ENCODE results near the gene IRAK3. TPM values are rescaled to one million over a fixed set of nuclear protein-coding genes. Genes with fewer than 3 reads are reported as not detected.

Gene IRAK3
- total and polyA plus RNA-seq, 2 donors (not counting 3 experiments of a cell fraction or from before 2014, with no cell fraction given) = 2.3 to 8.5 TPM

DNA sequence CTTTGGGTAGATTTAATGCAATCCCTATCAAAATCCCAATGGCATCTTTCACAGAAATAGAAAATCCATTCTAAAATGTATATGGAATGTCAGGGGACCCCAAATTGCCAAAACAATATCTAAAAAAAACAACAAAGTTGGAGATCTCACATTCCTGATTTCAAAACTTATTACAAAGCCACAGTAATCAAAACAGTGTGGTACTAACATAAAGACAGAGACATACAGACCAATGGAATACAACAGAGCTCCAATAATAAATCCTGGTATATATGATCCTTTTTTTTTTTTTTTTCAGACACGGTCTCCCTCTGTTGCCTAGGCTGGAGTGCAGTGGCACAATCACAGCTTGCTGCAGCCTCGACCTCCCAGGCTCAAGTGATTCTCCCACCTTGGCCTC, 23.9 kb upstream of the IRAK3 start:
- POLR2A ChIA-PET = no interaction called here
- Histone ChIP-seq H3K4me3 (replicated peaks in 1 of 3; ENCODE audit: insufficient read depth in 1 of 3, low read depth in 1 of 3, low read length in 3 of 3) (no peak overlapping the region), H3K4me1 (ENCODE audit: control insufficient read depth, extremely low read depth, insufficient read depth, low read length) (peaks cover 7% of the 10 kb centered on the region), H3K9me1 (replicated peaks; ENCODE audit: control insufficient read depth, extremely low read depth, insufficient read depth, low read length) (no peaks in the 10 kb centered on the region), H4K20me1 (replicated peaks; ENCODE audit: control insufficient read depth, extremely low read depth, insufficient read depth, low read length) (peaks cover 3% of the 10 kb centered on the region), H2AFZ (ENCODE audit: low read depth, low read length) (no peak overlapping the region), H3K79me2 (ENCODE audit: control insufficient read depth, insufficient read depth, low read length) (peaks cover 78% of the 10 kb centered on the region), H3K9me3 (replicated peaks; ENCODE audit: control insufficient read depth, insufficient read depth, low read length) (no peaks in the 10 kb centered on the region), H3K4me2 (ENCODE audit: insufficient read depth, low read length) (no peak overlapping the region), H3K27me3 (ENCODE audit: control insufficient read depth in 2 of 2, insufficient read depth in 2 of 2, low read length in 2 of 2) (no peaks in the 10 kb centered on the region), H3K36me3 (ENCODE audit: control insufficient read depth in 2 of 2, extremely low read depth in 1 of 2, insufficient read depth in 2 of 2, low read length in 2 of 2) (no peaks in the 10 kb centered on the region), H3K27ac (ENCODE audit: insufficient read depth, low read depth, low read length) (no peak overlapping the region), H3K9ac (replicated peaks; ENCODE audit: extremely low read depth, insufficient read depth, low read length) (no peak overlapping the region)
- dilution Hi-C loops (cut with MboI; ENCODE audit: extremely low pct_ligation_motif_present, low sequenced_read_pairs) (no loop called here), intact Hi-C loops (cut with micrococcal nuclease) (no loop called here)
- no peak for FAIRE-seq
- CTCF ChIA-PET = interaction anchor here (1.0 kb wide), 1 partner anchor 15 kb away, joined by 3 read pairs; no protein-coding TSS in a partner anchor
- DNase-seq (ENCODE audit: low read depth, low spot score) = no peak
- no TSS peak for BruUV-seq (replicated peaks)
- no peak for TF ChIP-seq POLR2AphosphoS5 (IDR thresholded peaks at IDR 0.05; ENCODE audit: insufficient read depth, low read depth, low read length)
- no peak for TF ChIP-seq MYC (IDR thresholded peaks at IDR 0.05; ENCODE audit: low read depth, low read length)
- TF ChIP-seq JUN (IDR thresholded peaks at IDR 0.05; ENCODE audit: borderline replicate concordance, insufficient read depth, insufficient read length, low read depth) = no peak
- TF ChIP-seq POLR2A (IDR thresholded peaks at IDR 0.05; ENCODE audit: low read depth, low read length) = no peak
- no peak for TF ChIP-seq GATA2 (IDR thresholded peaks at IDR 0.05; ENCODE audit: insufficient read depth, insufficient read length, low read depth, low read length)
- no peak for TF ChIP-seq FOS (IDR thresholded peaks at IDR 0.05; ENCODE audit: borderline replicate concordance, insufficient read depth, low read length)
- TF ChIP-seq EZH2 (IDR thresholded peaks at IDR 0.05; ENCODE audit: borderline replicate concordance, low read depth, low read length, severe bottlenecking) = no peak
- TF ChIP-seq, protein P1, sequence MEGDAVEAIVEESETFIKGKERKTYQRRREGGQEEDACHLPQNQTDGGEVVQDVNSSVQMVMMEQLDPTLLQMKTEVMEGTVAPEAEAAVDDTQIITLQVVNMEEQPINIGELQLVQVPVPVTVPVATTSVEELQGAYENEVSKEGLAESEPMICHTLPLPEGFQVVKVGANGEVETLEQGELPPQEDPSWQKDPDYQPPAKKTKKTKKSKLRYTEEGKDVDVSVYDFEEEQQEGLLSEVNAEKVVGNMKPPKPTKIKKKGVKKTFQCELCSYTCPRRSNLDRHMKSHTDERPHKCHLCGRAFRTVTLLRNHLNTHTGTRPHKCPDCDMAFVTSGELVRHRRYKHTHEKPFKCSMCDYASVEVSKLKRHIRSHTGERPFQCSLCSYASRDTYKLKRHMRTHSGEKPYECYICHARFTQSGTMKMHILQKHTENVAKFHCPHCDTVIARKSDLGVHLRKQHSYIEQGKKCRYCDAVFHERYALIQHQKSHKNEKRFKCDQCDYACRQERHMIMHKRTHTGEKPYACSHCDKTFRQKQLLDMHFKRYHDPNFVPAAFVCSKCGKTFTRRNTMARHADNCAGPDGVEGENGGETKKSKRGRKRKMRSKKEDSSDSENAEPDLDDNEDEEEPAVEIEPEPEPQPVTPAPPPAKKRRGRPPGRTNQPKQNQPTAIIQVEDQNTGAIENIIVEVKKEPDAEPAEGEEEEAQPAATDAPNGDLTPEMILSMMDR (IDR thresholded peaks at IDR 0.05; ENCODE audit: extremely low read depth in 1 of 2, insufficient read depth in 1 of 2, low read depth in 1 of 2, low read length in 2 of 2) = no peak
- TF ChIP-seq, protein P2, sequence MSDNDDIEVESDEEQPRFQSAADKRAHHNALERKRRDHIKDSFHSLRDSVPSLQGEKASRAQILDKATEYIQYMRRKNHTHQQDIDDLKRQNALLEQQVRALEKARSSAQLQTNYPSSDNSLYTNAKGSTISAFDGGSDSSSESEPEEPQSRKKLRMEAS (IDR thresholded peaks at IDR 0.05; ENCODE audit: insufficient read depth, insufficient read length) = no peak

All from endothelial cell of umbilical vein (primary cell).